Hepatocyte (in vitro differentiated cells): ENCODE data around the gene ADAP1. TPM values are rescaled to one million over a fixed set of nuclear protein-coding genes. Genes with fewer than 3 reads are reported as not detected.

Experiments used
- DNase-seq: peaks from one replicate; pipeline ENCODE4 v3.0.0-alpha.2; 2016; ENCODE audit warnings: low spot score
- H2AFZ ChIP-seq: fragments of 200-600 bp; sonication (generic); 2 replicates; pipeline ENCODE4 v1.6.0; 2016; ENCODE audit warnings: antibody characterized with exemption, mild to moderate bottlenecking
- H3K27ac ChIP-seq: fragments of 200-600 bp; sonication (generic); 2 replicates; pipeline ENCODE4 v1.5.1; 2016; ENCODE audit warnings: mild to moderate bottlenecking
- H3K27me3 ChIP-seq: fragments of 200-600 bp; sonication (generic); 2 replicates; pipeline ENCODE4 v1.6.1; 2016
- H3K36me3 ChIP-seq: fragments of 200-600 bp; sonication (generic); replicated peaks from 2 replicates; pipeline ENCODE4 v1.5.1; 2016; ENCODE audit warnings: low read depth; ENCODE audit not compliant: insufficient read depth
- H3K4me1 ChIP-seq: fragments of 200-600 bp; sonication (generic); 2 replicates; pipeline ENCODE4 v1.5.1; 2016; ENCODE audit warnings: mild to moderate bottlenecking, moderate library complexity; ENCODE audit not compliant: insufficient read depth
- H3K4me2 ChIP-seq: fragments of 200-600 bp; sonication (generic); 2 replicates; pipeline ENCODE4 v1.6.0; 2016
- H3K4me3 ChIP-seq: fragments of 200-600 bp; sonication (generic); 2 replicates; pipeline ENCODE4 v1.5.1; 2016; ENCODE audit warnings: mild to moderate bottlenecking
- H3K79me2 ChIP-seq: fragments of 200-600 bp; sonication (generic); 2 replicates; pipeline ENCODE4 v1.6.0; 2017; ENCODE audit warnings: mild to moderate bottlenecking
- H3K9me2 ChIP-seq: fragments of 200-600 bp; sonication (generic); replicated peaks from 2 replicates; pipeline ENCODE4 v1.6.0; 2017; ENCODE audit warnings: mild to moderate bottlenecking; ENCODE audit not compliant: insufficient read depth
- H3K9me3 ChIP-seq: fragments of 200-600 bp; sonication (generic); 2 replicates; pipeline ENCODE4 v1.5.1; 2016; ENCODE audit warnings: low read depth, mild to moderate bottlenecking
- H4K20me1 ChIP-seq: fragments of 200-600 bp; sonication (generic); 2 replicates; pipeline ENCODE4 v1.6.0; 2016; ENCODE audit warnings: mild to moderate bottlenecking; ENCODE audit not compliant: insufficient read depth, poor library complexity, severe bottlenecking
- EZH2 ChIP-seq: fragments of 200-600 bp; sonication (generic); IDR thresholded peaks from 2 replicates; pipeline ENCODE4 v1.6.1; 2016; ENCODE audit warnings: antibody characterized with exemption, mild to moderate bottlenecking, borderline replicate concordance
- EZH2phosphoT487 ChIP-seq: fragments of 200-600 bp; sonication (generic); IDR thresholded peaks from one replicate; pipeline ENCODE4 v1.6.1; 2018; ENCODE audit warnings: antibody characterized with exemption, mild to moderate bottlenecking, low read depth, moderate library complexity; ENCODE audit not compliant: unreplicated experiment, severe bottlenecking
- WGBS: methylation state at CpG from one replicate; pipeline ENCODE4 v1.1.6; 2016; ENCODE audit warnings: low lambda C conversion rate; ENCODE audit errors: missing lambda C conversion rate; 5-methylcytosine and 5-hydroxymethylcytosine counted together
- polyA plus RNA-seq: library from polyadenylated mRNA; unstranded; fragments of >200 nt; fragmentation: Nextera tagmentation; extraction: Ambion mirVana; gene quantifications from 2 replicates; pipeline ENCODE4 v1.2.1, GENCODE V29; 2016
- total RNA-seq: library from RNA; depleted of rRNA; stranded (reverse); fragments of >200 nt; gene quantifications from 2 replicates; pipeline ENCODE4 v1.2.3, GENCODE V29; 2014
- TF ChIP-seq, protein P1 (sequence below): fragments of 200-600 bp; sonication (generic); IDR thresholded peaks from 2 replicates; pipeline ENCODE4 v1.5.1; 2016; ENCODE audit warnings: antibody characterized with exemption, mild to moderate bottlenecking; ENCODE audit not compliant: poor library complexity

The ADAP1 gene
- total and polyA plus RNA-seq, 2 experiments from 2014 or later = 25.6 to 35.7 TPM

DNA sequence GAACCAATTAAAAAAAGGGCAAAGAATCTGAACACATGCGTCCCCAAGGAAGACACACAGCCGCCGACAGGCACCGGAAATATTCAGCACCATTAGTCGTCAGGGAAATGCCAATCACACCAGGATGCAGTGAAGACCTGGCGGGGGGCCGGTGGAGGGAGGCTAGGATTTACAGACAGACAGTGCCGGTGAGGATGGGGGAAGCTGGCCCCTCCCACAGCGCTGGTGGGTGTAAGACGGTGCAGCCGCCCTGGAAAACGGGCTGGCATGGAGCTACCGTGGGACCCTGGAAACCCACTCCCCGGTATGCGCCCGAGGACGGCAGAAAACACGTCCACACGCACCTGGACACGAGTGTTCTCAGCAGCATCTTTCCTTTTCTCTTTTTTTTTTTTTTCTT is 4.8 kb upstream of the ADAP1 start:
- H2AFZ ChIP-seq = no peak overlapping the region
- 89% methylated on average over 16 of the region's 20 CpGs for WGBS
- H3K79me2 ChIP-seq = no peaks in the 10 kb centered on the region
- no peaks in the 10 kb centered on the region for H4K20me1 ChIP-seq
- no peak overlapping the region for H3K4me2 ChIP-seq
- H3K9me2 ChIP-seq = no peaks in the 10 kb centered on the region
- H3K36me3 ChIP-seq = no peaks in the 10 kb centered on the region
- no peaks in the 10 kb centered on the region for H3K9me3 ChIP-seq
- DNase-seq = no peak
- no peak for TF ChIP-seq EZH2
- no peak for TF ChIP-seq EZH2phosphoT487
- TF ChIP-seq, protein P1, sequence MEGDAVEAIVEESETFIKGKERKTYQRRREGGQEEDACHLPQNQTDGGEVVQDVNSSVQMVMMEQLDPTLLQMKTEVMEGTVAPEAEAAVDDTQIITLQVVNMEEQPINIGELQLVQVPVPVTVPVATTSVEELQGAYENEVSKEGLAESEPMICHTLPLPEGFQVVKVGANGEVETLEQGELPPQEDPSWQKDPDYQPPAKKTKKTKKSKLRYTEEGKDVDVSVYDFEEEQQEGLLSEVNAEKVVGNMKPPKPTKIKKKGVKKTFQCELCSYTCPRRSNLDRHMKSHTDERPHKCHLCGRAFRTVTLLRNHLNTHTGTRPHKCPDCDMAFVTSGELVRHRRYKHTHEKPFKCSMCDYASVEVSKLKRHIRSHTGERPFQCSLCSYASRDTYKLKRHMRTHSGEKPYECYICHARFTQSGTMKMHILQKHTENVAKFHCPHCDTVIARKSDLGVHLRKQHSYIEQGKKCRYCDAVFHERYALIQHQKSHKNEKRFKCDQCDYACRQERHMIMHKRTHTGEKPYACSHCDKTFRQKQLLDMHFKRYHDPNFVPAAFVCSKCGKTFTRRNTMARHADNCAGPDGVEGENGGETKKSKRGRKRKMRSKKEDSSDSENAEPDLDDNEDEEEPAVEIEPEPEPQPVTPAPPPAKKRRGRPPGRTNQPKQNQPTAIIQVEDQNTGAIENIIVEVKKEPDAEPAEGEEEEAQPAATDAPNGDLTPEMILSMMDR = no peak
- no peaks in the 10 kb centered on the region for H3K27me3 ChIP-seq
- H3K4me1 ChIP-seq = peaks cover 6% of the 10 kb centered on the region
- no peak overlapping the region for H3K27ac ChIP-seq
- H3K4me3 ChIP-seq = no peak overlapping the region

DNA sequence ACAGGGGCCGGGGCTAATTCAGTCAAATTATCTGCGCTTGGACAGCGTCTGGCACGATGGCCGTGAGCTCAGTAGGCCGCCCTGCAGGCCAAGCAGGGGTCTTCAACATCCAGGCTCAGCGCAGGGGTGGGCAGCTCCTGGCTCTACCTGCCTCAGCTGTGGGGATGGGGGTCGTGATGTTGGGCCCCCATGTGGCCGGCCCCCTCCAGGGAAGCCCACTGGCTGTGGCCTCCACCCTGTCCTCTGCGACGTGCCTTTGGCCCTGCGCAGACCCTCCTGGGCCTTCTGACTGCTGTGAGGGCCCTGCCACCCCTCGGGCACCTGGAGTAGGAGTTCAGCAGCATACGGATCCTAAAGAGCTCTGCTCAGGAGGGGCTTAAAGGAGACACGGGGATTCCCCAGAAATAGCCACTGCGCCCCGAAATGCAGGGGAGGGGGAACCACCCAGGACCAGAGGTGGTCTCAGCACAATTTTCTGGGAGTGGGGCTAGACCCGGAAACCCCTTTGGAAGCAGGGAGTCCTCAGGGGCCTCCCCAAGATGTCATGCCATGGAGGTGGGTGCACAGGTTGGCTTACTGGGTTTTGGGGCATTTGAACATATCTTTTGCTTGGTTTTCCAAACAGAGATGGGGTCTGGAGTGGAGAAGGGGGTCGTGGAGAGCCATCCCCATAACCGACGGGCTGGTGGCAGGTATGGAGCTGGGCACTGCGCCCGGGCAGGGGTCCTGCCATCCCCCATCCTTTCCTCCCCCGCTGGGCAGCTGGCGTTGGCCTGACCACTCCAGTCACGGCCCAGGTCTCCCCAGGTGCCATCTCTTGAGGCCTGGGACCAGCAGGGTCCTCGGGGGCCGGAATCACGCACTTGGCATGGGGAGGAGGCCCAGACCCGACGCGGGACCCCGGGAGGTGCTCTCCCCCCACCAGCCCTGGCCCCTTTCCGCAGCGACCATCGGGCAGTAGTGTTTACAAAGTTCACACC is 4.0 kb upstream of the ADAP1 start:
- 90% methylated on average over 35 of the region's 36 CpGs for WGBS
- Histone ChIP-seq H3K4me1 (peaks cover 3% of the 10 kb centered on the region), H3K9me2 (no peaks in the 10 kb centered on the region), H2AFZ (no peak overlapping the region), H3K27ac (no peak overlapping the region), H3K36me3 (no peaks in the 10 kb centered on the region), H3K79me2 (no peaks in the 10 kb centered on the region), H3K4me3 (no peak overlapping the region), H3K4me2 (no peak overlapping the region), H3K27me3 (no peaks in the 10 kb centered on the region), H4K20me1 (no peaks in the 10 kb centered on the region), H3K9me3 (no peaks in the 10 kb centered on the region)
- TF ChIP-seq EZH2phosphoT487 (no peak), EZH2 (no peak)
- TF ChIP-seq, protein P1 = no peak
- DNase-seq = no peak

DNA sequence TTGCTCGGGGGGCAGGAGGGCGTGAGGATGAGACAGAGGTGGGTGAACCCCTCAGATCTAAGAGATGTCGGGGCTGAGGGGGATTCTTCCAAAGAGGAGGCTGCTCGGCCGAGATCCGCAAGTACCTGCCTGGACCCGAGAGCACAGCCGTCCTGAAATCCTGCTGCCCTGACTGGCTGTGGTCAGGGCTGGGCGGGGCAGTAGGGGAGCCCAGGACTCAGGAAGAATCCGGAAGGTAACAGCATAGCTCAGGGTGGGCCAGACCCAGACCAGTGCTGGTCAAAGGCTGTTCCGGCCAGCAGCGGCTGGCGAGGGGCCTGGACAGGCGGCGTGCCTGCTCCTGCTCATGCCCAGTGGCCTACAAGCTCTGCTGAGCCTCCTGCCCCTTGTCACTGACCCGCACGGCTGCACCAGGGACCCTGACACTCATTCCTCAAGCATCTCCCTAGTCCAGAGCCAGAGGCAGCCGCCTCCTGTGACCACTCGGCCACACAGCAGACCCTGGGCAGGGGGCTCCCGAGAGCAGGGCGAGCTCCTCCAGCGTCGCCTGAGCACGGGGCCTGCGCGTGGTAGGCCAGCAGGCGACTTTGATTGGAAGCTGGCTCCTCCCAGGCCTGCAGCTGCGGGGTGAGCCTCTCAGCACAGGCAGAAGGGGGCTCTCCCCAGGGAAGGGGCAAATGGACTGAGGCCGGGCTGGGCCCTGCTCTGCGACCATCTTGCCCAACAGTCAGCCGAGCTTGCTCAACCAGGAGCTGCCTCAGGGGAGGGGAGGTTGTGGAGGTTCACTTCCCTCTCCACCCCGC is 3.1 kb upstream of the ADAP1 start:
- Histone ChIP-seq H3K9me2 (no peaks in the 10 kb centered on the region), H3K27ac (no peak overlapping the region), H3K27me3 (peaks cover 6% of the 10 kb centered on the region), H3K4me3 (no peak overlapping the region), H3K79me2 (peaks cover 1% of the 10 kb centered on the region), H3K4me2 (no peak overlapping the region), H3K4me1 (peaks cover 3% of the 10 kb centered on the region), H3K36me3 (no peaks in the 10 kb centered on the region), H3K9me3 (no peaks in the 10 kb centered on the region), H2AFZ (no peak overlapping the region), H4K20me1 (no peaks in the 10 kb centered on the region)
- no peak for DNase-seq
- TF ChIP-seq EZH2phosphoT487 (no peak), EZH2 (no peak)
- TF ChIP-seq, protein P1 = no peak
- 83% methylated on average over 31 of the region's 32 CpGs for WGBS
